Sigmoid colon (tissue), 4 donors: ENCODE data around the gene C1orf21.

Source experiments
- CTCF ChIP-seq, 4 experiments: fragments of 450-650 bp in 3 of 4; fragments of 200-600 bp in 1 of 4; IDR thresholded peaks; one replicate each; pipeline ENCODE4 v1.5.1; 2016 to 2019; ENCODE audit warnings: antibody characterized with exemption in 4 of 4, mild to moderate bottlenecking in 3 of 4, moderate library complexity in 2 of 4
- EP300 ChIP-seq, 4 donors: sonication (generic); formaldehyde crosslinking; IDR thresholded peaks; one replicate each; pipeline ENCODE4 v1.6.1; 2017; ENCODE audit warnings: antibody characterized with exemption in 4 of 4
- POLR2A ChIP-seq, 2 donors: fragments of 450-650 bp; IDR thresholded peaks; one replicate each; pipeline ENCODE4 v1.6.1; 2016; ENCODE audit warnings: antibody characterized with exemption in 2 of 2, mild to moderate bottlenecking in 2 of 2, moderate library complexity in 2 of 2
- POLR2AphosphoS5 ChIP-seq, 4 donors: sonication (generic); formaldehyde crosslinking; IDR thresholded peaks; one replicate each; pipeline ENCODE4 v1.6.1; 2017; ENCODE audit warnings: antibody characterized with exemption in 4 of 4

- no peak for TF ChIP-seq CTCF (IDR thresholded peaks at IDR 0.05)
- TF ChIP-seq POLR2AphosphoS5 (IDR thresholded peaks at IDR 0.05) = no peak
- TF ChIP-seq POLR2A (IDR thresholded peaks at IDR 0.05) = no peak
- no peak for TF ChIP-seq EP300 (IDR thresholded peaks at IDR 0.05)
Observed at GRCh38 chr1:184340984-184341383, 45.8 kb upstream of the C1orf21 start.
